GM12892 (cell line): Measurements from ENCODE around the gene OSBPL5.
"Not testable (repeated sequence)": the region's sequence is repeated elsewhere in the genome, so short reads cannot be mapped to it uniquely, and the experiment has no call there.

Experiments
- DNase-seq: peaks from one replicate; pipeline ENCODE4 v3.0.0; 2011; ENCODE audit not compliant: insufficient read length
- FAIRE-seq: peaks from 2 replicates; lab custom pipeline; 2011; peaks lifted over from hg19 to GRCh38; lab: Jason Lieb, UNC
- POLR2A ChIP-seq: IDR thresholded peaks from 2 replicates; pipeline ENCODE4 v1.6.1; 2011; ENCODE audit warnings: low read depth, low read length, control low read depth
- POLR2AphosphoS5 ChIP-seq: IDR thresholded peaks from 2 replicates; pipeline ENCODE4 v1.6.1; 2011; ENCODE audit warnings: low read depth, low read length, control low read depth
- TAF1 ChIP-seq: IDR thresholded peaks from 2 replicates; pipeline ENCODE4 v1.6.1; 2011; ENCODE audit warnings: low read depth, mild to moderate bottlenecking, control low read depth, low read length, borderline replicate concordance

The OSBPL5 gene

DNA sequence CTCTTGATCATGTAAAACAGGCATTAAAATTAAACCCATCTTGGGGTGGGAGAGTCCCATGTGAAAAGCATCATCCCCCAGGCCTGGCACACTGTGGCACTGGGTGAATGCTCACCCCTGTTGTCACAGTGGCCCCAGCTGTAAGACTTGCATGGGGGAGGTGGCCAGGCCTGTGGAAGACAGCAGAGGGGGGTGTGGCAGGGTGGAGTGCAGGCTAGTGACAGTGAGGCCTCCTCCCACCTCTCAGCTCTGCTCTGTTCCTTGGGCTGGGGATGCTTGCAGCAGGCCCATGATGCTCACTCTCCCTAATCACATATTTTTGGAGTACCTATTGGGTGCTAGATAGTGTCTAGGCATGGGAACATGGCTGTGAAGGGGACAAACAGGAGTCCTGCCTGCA lies 10.1 kb upstream of the OSBPL5 start:
- TF ChIP-seq POLR2AphosphoS5, result no peak
- no peak for DNase-seq
- no peak for FAIRE-seq

DNA sequence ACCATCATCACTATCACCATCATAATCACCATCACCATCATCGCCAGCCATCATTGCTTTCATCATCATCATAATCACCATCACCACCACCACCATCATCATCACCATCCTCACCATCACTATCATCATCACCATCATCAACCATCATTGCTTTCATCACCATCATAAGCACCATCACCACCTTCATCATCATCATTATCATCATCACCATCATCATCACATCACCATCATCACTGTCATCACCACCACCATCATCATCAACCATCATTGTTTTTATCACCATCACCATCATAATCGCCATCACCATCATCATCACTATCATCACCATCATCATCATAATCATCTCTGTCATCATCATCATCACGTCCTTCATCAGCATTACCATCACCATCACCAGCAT lies 9.3 kb upstream of the OSBPL5 start:
- TF ChIP-seq TAF1 (no peak), POLR2AphosphoS5 (no peak), POLR2A (no peak)
- FAIRE-seq, result no peak
- no peak for DNase-seq

DNA sequence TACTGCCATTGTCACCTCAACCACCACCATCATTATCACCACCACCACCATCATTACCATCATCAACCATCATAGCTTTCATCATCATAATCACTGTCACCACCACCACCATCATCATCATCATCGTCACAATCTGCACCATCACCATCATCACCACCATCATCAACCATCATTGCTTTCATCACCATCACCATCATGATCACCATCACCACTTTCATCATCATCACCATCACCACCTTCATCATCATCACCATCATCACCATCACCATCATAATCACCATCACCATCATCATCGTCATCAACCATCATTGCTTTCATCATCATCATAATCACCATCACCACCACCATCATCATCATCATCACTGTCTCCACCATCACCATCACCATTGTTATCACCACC lies 8.7 kb upstream of the OSBPL5 start:
- FAIRE-seq, result no peak
- TF ChIP-seq POLR2A (no peak), TAF1 (no peak), POLR2AphosphoS5 (no peak)
- no peak for DNase-seq

DNA sequence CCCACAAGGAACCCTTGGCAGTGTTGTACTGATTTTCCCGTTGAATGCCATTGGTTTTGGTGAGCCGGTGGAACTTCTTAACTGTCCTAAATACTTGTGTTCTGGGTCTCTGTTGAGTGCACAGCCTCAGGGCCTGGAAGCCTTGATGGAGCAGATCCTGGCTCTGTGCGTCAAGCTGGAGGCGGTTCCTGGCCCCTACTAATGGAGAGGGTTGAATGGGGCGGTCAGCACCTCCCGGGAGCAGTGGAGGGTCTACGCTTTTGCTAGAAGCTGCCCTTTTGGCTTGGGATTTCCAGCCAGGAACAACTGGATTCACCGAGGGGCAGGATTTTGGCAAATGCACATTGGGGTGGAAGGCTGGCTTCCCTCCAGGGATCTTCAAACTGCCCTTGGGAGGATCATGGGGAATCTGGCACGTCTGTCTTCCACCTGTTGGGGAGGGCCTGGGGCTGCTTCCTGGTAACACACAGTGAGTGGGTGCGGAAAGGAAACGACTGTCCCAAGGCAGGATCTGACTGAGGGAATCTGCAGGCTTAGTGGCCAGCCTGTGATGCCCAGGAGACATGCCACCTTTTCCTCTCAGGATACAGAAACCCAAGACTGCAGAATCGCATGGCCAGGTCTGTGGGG lies 6.9 kb upstream of the OSBPL5 start:
- no peak for TF ChIP-seq TAF1
- TF ChIP-seq POLR2AphosphoS5, result no peak
- no peak for TF ChIP-seq POLR2A
- no peak for DNase-seq
- FAIRE-seq, result no peak

DNA sequence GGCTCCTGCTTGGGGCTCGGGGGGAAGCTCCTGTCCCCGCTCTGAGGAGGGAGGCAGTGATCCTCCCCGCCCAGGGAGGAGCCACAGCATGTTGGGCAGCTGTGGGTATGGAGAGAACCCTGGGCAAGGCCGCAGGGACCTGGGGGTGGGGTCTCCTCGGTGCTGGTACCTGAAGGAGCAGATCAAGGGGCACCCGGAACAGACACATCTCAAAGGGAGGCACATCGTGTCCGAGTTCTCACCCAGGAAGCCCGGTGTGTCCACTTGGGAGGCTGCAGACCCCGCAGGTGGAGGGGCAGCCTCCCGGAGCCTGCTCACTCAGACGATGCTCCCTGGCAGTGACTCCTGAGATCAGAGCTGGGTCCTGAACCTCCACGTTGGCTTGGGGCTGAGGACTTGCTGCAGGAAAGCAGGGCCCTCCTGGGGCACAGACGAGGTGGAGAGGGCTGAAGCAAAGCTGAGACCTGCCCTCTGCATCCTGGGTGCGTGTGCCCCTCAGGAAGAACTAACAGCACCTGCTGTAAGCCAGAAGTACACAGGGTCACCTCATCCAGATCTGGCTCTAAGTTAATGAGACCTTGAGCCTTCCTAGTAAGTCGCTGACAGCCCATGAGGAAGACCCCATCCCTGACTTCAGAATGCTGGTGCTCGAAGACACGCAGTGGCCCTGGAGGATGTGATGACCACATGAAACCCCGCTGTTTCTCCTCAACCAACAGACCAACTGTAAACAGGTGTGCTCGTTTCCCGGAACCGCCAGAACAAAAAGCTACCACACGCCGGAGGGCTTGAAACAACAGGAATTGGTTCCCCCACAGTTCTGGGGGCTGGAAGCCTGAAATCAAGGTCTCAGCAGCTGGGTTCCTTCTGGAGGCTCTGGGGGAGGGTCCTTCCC lies 5.9 kb upstream of the OSBPL5 start:
- TF ChIP-seq POLR2AphosphoS5, result no peak
- no peak for TF ChIP-seq POLR2A
- no peak for TF ChIP-seq TAF1
- DNase-seq, result no peak
- FAIRE-seq, result no peak

DNA sequence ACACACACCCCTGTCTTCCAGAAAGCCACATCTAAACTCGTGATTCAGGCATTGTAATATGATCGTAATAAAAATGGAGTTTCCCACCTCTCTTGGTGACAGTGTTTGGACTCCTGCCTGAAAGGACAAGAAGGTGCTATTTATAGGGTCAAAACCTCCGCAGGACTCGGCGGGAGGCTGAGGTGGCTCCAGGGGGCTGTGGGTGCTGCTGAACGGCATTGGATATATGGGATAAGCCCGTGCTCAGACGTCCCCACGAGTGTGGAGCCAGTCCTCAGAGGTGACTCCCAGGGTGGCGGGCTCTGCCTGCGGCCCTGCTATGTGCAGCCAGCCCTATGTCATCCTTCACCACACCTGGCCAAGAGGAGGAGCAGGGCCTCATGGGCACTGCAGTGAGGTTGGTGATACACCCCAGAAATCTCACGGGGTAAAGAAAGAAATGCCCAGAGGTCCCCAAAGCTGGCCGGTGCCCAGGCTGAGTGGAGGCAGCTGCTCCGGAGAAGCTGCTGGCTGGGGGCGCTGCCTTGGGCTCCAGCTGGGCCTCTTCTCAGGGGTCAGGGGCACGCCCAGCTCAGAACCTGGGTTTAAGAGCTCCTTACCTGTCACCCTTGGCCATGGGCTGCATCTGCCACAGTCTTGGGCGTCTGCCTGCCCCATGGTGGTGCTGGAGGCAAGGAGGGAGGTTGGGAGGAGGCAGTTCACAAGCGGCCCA lies 5.1 kb upstream of the OSBPL5 start:
- TF ChIP-seq POLR2AphosphoS5 (no peak), POLR2A (no peak), TAF1 (no peak)
- FAIRE-seq, result no peak
- DNase-seq, result no peak

DNA sequence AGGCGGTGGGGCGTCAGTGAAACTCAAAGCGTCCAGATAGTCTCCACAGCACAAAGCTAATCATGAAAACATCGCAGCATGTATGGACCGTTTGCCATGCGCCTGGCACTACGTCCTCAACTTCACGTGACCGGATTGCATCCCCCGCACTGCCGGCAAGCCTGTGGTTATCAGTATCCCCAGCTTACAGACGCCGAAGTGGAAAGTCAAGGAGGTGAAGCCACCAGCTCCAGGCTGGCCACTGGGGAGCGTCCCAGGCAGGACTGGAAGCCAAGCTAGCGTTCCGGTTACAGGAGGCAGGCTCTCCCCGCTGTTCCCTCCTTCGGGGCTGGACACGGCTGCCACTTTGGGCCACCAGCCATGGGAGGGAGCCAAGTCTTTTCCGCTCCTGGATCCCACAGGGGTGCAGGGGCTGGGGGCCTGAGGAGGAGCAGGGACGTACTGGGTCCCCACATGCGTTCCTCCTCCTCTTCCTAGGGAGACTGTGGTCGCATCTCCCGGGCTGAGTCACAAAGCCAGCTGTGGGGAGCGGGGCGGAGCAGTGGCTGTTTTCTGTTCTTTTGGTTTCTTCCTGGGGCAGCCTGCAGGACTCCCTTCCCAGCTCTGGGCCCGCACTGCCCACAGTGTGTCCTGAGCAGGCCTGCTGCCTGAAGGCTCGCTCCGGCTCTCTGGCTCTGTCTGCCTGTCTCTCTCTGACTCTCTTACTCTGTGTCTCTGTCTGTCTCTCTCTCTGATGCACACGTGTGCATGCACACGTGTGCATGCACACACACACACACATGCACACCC lies 4.3 kb upstream of the OSBPL5 start:
- FAIRE-seq, result no peak
- DNase-seq, result no peak
- TF ChIP-seq POLR2AphosphoS5 (no peak), POLR2A (no peak), TAF1 (no peak)

DNA sequence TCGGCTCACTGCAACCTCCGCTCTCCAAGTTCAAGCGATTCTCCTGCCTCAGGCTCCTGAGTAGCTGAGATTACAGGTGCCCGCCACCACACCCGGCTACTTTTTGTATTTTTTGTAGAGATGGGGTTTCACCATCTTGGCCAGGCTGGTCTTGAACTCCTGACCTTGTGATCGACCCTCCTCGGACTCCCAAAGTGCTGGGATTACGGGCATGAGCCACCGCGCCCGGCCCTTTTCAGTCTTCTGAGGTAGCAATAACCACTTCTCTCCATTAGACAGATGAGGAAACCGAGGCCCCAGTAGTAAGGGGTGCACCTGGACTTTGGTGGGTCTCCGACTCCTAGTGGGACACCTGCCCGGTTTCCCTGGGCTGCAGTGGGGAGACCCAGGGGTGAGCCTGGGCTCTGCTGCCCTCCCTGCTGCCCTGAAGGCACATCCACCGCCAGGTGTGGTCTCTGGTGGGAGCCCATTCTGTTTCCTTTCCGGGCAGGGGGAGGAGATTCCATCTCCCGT lies 3.7 kb upstream of the OSBPL5 start:
- not testable (repeated sequence) for FAIRE-seq, DNase-seq

DNA sequence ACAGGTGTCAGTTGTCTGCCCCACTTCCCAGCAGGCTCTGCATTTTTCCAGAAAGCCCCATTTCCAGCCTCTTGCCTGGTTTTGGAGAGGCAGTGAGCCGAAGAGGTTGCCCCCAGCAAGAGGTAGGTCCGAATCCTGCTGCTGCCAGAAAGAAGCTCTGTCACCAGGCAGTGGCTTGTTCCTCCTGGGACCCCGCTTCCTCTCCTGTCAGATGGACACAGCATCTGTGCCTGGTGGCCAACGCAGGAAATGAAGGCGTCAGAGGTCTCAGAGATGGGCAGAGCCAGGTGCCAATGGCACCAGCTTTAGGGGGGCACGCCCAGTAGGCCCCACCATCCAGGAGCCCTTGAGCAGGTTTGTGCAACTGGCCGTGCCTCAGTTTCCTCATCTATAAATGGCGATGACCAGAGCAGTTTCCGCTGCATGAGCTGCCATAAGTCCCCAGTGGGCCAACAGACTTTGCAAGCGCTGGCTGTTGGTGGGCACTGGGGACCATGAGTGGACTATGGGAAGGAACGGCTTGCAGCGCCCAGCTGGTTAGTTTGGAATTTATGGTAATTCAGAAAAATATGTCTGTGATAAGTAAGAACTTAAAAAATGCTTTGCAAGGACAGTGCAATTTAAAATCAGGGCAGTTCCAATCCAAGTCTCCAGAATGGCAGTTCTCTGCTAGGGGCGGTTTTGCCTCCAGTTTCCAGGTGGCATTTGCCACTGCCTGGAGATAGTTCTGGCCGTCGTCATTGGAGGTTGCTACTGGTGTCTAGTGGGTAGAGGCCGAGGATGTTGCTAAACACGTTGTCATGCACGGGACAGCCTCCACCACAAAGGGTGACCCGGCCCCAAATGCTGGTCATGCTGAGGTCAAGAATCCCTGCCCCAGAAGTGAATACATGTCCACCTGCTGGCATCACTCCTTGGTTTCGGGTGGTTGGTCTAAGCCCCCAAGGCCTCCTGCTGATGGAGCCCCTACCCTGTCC lies 2.3 kb upstream of the OSBPL5 start:
- FAIRE-seq (no peak), DNase-seq (no peak)
- TF ChIP-seq POLR2AphosphoS5 (no peak), TAF1 (no peak), POLR2A (no peak)
